Smooth muscle cell (in vitro differentiated cells): Measurements from ENCODE around the gene RNF214. TPM values are rescaled to one million over a fixed set of nuclear protein-coding genes. Genes with fewer than 3 reads are reported as not detected.

ENCODE experiments used
- DNase-seq: peaks from one replicate; lab custom pipeline; 2025; ENCODE audit not compliant: unreplicated experiment; lab: John Stamatoyannopoulos, UW
- H2AFZ ChIP-seq: fragments of 200-600 bp; sonication (generic); 2 replicates; pipeline ENCODE4 v1.6.0; 2016; ENCODE audit warnings: antibody characterized with exemption, low read depth, mild to moderate bottlenecking
- H3F3A ChIP-seq: fragments of 200-600 bp; sonication (generic); 2 replicates; pipeline ENCODE4 v1.6.0; 2017; ENCODE audit warnings: antibody characterized with exemption, low read depth
- H3K27ac ChIP-seq: fragments of 200-600 bp; sonication (generic); 2 replicates; pipeline ENCODE4 v1.5.1; 2016; ENCODE audit warnings: low read depth, mild to moderate bottlenecking
- H3K27me3 ChIP-seq: fragments of 200-600 bp; sonication (generic); 2 replicates; pipeline ENCODE4 v1.6.1; 2016; ENCODE audit warnings: low read depth, mild to moderate bottlenecking
- H3K36me3 ChIP-seq: fragments of 200-600 bp; sonication (generic); 2 replicates; pipeline ENCODE4 v1.5.1; 2016; ENCODE audit warnings: low read depth
- H3K4me1 ChIP-seq: fragments of 200-600 bp; sonication (generic); 2 replicates; pipeline ENCODE4 v1.5.1; 2016; ENCODE audit warnings: low read depth
- H3K4me2 ChIP-seq: fragments of 200-600 bp; sonication (generic); 2 replicates; pipeline ENCODE4 v1.6.0; 2016; ENCODE audit warnings: mild to moderate bottlenecking
- H3K4me3 ChIP-seq: fragments of 200-600 bp; sonication (generic); 2 replicates; pipeline ENCODE4 v1.5.1; 2016; ENCODE audit warnings: mild to moderate bottlenecking
- H3K79me2 ChIP-seq: fragments of 200-600 bp; sonication (generic); 2 replicates; pipeline ENCODE4 v1.6.0; 2016; ENCODE audit warnings: low read depth, mild to moderate bottlenecking
- H3K9ac ChIP-seq: fragments of 200-600 bp; sonication (generic); 2 replicates; pipeline ENCODE4 v1.6.0; 2016; ENCODE audit warnings: low read depth
- H3K9me3 ChIP-seq: fragments of 200-600 bp; sonication (generic); replicated peaks from 2 replicates; pipeline ENCODE4 v1.5.1; 2016; ENCODE audit warnings: low read depth
- H4K20me1 ChIP-seq: fragments of 200-600 bp; sonication (generic); 2 replicates; pipeline ENCODE4 v1.6.0; 2016; ENCODE audit warnings: low read depth
- CTCF ChIP-seq: fragments of 200-600 bp; sonication (generic); IDR thresholded peaks from 2 replicates; pipeline ENCODE4 v1.5.1; 2017; ENCODE audit warnings: borderline replicate concordance, mild to moderate bottlenecking, antibody characterized with exemption; ENCODE audit not compliant: insufficient read depth, poor library complexity, severe bottlenecking
- WGBS: methylation state at CpG from one replicate; pipeline ENCODE4 v1.1.7; 2016; ENCODE audit warnings: low lambda C conversion rate; 5-methylcytosine and 5-hydroxymethylcytosine counted together
- polyA plus RNA-seq: library from polyadenylated mRNA; unstranded; fragments of >200 nt; fragmentation: Nextera tagmentation; extraction: Ambion mirVana; gene quantifications from 2 replicates; pipeline ENCODE4 v1.2.1, GENCODE V29; 2016
- total RNA-seq: library from RNA; depleted of rRNA; stranded (reverse); fragments of >200 nt; gene quantifications from 2 replicates; pipeline ENCODE4 v1.2.3, GENCODE V29; 2014

Gene RNF214
- total and polyA plus RNA-seq, 2 experiments from 2014 or later, result 10.9 to 15.8 TPM

- Histone ChIP-seq H3K4me3 (no peak overlapping the region), H3K9ac (no peak overlapping the region), H3K79me2 (no peaks in the 10 kb centered on the region), H3K4me1 (peaks cover 21% of the 10 kb centered on the region), H3F3A (no peaks in the 10 kb centered on the region), H3K36me3 (no peaks in the 10 kb centered on the region), H3K27ac (no peak overlapping the region), H2AFZ (no peak overlapping the region), H3K4me2 (no peak overlapping the region), H3K9me3 (no peaks in the 10 kb centered on the region), H3K27me3 (no peaks in the 10 kb centered on the region), H4K20me1 (peaks cover 22% of the 10 kb centered on the region)
- TF ChIP-seq CTCF, result no peak
- DNase-seq, result no peak
- 94% methylated on average over 6 of the region's 6 CpGs for WGBS
Measured at GRCh38 chr11:117296881-117297280, 64.4 kb downstream of the RNF214 start.

- Histone ChIP-seq H3K4me3 (no peak overlapping the region), H3K27ac (no peak overlapping the region), H3K9ac (no peak overlapping the region), H3K9me3 (no peaks in the 10 kb centered on the region), H3K4me1 (peaks cover 21% of the 10 kb centered on the region), H3K36me3 (no peaks in the 10 kb centered on the region), H3K79me2 (no peaks in the 10 kb centered on the region), H3K4me2 (no peak overlapping the region), H4K20me1 (peaks cover 22% of the 10 kb centered on the region), H3F3A (no peaks in the 10 kb centered on the region), H3K27me3 (no peaks in the 10 kb centered on the region), H2AFZ (no peak overlapping the region)
- DNase-seq, result no peak
- WGBS, result 94% methylated on average over 8 of the region's 8 CpGs
- no peak for TF ChIP-seq CTCF
Measured at GRCh38 chr11:117298195-117298594, 65.7 kb downstream of the RNF214 start.

DNA sequence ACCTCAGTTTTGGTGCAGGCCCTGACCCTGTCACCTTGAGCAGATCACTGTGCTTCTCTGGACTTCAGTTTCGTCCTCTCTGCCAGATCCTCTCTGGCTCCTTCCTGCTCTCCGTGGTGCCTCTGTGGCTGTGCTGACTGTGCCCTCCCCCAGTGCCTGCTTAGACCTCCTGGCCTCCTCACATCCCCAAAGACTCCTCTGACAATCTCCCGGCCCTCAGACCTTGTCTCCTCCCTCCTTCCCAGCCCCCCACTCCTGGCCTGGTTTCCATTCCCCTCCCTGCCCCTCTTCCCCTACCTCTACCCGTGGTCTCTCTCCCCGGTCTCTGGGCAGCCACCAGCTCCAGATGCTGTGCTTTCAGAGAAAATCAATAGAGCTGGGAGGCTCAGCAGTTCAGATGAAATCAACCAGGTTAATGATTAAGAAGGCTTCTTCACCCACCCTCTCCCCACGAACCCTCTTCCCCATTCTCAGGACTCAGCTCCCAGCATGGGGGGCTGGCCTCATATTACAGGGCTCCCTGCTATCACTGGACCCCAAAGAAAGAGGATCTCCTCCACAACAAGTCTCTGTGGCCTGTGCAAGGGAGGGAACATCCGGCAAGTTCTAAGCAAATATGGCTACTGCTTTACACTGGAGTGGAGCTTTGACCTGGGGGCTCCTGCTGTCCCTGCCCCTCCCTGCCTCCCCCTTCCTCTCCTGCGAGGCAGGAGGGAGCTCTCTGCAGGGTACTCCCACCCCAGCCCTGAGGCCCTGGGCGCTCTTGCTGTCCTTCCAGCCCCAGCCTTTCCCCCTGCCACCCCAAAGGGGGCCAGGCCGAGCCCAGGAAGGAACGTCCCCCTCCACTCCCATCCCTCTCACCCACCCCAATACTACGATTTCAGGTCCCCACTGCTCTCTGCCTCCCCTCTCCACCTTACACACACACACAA lies 67.1 kb downstream of the RNF214 start:
- Histone ChIP-seq H3K4me3 (no peak overlapping the region), H3F3A (no peaks in the 10 kb centered on the region), H3K27ac (no peak overlapping the region), H3K36me3 (no peaks in the 10 kb centered on the region), H3K27me3 (no peaks in the 10 kb centered on the region), H3K4me2 (peak overlapping the region; percentile 36), H3K9me3 (no peaks in the 10 kb centered on the region), H2AFZ (no peak overlapping the region), H3K79me2 (no peaks in the 10 kb centered on the region), H3K4me1 (peaks cover 21% of the 10 kb centered on the region), H4K20me1 (peaks cover 22% of the 10 kb centered on the region), H3K9ac (no peak overlapping the region)
- 78% methylated on average over 8 of the region's 12 CpGs for WGBS
- no peak for DNase-seq
- no peak for TF ChIP-seq CTCF
